OCI-M1 (cell line): Measurements from ENCODE around the gene FAM162A.
"Not testable (repeated sequence)": the region's sequence is repeated elsewhere in the genome, so short reads cannot be mapped to it uniquely, and the experiment has no call there.

Experiments used
- DNase-seq: peaks from one replicate; lab custom pipeline; 2025; lab: John Stamatoyannopoulos, UW

Gene FAM162A

DNA sequence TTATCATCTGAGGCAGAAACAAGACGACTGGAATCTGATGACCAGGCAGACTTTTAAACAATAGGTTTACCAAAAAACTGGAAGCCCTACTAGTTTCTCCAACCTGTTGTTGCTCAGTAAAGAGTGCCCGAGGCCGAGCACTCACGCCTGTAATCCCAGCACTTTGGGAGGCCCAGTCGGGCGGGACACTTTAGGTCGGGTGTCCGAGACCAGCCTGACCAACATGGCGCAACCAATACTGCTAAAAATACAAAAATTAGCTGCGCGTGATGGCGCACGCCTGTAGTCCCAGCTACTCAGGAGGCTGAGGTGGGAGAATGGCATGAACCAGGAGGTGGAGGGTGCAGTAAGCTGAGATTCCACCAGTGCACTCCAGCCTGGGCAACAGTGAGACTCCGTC is 33.0 kb downstream of the FAM162A start:
- no peak for DNase-seq

DNA sequence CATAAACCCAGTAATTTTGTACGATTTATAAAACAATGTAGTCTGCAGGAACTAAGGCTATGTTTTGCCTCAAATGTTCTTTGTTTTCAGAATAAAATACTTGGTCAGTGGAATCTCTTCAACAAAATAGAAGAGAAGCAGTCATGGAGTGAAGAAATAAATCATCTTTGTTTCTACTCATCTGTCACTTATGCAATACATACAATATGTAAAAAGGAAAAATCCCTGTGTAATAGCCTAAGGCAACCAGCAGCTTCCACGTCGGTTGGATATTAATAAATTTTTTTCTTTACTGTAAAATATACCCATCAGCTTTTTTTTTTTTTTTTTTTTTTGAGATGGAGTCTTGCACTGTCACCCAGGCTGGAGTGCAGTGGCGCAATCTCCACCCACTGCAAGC is 37.1 kb downstream of the FAM162A start:
- DNase-seq: no peak

DNA sequence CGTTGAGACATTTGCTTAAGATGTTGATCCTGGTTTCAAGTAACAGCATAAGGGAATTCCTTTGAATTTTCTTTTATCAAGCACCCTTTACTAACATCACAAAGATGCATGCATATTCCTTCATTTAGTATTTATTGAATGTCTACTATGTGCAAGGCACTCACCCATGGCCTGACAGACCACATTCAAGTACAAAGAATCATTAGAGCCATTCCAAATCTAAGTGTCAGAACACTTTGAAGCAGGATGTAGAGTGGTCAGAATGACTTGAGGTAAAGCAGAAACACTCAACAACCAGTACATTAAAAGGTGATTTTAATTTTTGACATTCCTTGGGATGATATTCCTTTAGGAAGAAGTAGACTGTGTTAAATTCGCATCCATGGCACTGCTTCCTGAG is 37.9 kb downstream of the FAM162A start:
- DNase-seq: no peak

DNA sequence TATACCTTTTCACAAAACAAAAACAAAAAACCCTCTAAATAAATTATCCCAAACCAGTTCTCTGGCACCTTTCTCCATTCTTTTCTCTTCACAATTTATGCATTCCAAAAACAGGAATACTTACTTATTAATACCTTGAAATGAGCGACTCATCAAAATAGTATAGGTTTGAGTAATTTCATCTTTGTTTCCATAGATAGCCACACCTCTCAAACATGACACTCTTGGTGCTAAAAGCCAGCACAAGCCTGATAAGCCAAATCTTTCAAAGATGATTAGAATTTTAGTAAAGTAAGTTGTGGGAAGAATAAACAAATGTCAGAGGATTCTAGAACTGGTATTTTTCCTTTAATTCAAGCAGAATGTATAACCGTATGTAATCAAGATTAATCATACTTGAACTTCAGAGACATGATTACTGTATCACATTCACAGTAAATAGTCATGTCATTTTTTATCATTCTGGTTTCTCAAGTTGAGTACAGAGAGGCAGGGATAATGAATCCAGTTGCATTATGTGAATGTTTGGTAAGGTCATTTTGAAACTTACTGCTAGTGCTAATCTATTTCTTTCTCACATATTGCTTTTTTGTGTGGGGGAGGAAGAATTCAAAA is 44.0 kb downstream of the FAM162A start:
- no peak for DNase-seq

DNA sequence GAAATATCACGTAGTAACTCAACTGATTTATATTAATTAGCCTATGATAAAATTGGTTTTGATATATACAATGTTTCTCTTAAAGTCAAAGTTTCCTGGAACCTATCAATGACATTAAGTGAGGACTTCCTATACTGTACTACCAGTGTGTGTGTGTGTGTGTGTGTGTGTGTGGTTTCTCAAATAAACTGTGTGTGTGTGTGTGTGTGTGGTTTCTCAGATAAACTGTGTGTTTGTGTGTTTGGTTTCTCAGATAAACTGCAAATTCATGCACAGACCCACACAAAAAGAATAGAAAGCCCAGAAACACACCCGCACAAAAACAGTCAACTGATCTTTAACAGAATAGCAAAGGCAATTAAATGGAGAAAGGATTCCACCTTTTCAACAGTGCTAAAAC is 46.4 kb downstream of the FAM162A start:
- DNase-seq: peak; percentile 15

DNA sequence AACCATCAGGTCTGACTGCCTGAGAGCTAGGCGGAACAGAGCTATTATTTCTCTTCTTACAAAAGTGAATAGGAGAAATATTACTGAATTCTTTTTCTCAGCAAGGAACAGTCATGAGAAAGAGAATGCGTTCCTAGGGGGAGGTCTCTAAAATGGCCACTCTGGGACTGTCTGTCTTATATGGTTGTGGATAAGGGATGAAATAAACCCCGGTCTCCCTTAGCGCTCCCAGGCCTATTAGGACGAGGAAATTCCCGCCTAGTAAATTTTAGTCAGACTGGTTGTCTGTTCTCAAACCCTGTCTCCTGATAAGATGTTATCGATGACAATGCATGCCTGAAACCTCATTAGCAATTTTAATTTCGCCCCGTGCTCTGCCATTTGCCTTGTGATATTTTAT is 52.0 kb downstream of the FAM162A start:
- no peak for DNase-seq

DNA sequence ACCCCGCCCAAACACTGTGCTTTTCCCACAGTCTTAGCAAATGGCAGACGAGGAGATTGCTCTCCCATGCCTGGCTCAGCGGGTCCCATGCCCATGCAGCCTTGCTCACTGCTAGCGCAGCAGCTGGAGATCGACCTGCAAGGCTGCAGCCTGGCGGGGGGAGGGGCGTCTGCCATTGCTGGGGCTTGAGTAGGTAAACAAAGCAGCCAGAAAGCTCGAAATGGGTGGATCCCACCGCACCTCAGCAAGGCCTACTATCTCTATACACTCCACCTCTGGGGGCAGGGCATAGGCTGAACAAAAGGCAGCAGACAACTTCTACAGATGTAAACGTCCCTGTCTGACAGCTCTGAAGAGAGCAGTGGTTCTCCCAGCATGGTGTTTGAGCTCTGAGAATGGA is 59.1 kb downstream of the FAM162A start:
- no peak for DNase-seq

DNA sequence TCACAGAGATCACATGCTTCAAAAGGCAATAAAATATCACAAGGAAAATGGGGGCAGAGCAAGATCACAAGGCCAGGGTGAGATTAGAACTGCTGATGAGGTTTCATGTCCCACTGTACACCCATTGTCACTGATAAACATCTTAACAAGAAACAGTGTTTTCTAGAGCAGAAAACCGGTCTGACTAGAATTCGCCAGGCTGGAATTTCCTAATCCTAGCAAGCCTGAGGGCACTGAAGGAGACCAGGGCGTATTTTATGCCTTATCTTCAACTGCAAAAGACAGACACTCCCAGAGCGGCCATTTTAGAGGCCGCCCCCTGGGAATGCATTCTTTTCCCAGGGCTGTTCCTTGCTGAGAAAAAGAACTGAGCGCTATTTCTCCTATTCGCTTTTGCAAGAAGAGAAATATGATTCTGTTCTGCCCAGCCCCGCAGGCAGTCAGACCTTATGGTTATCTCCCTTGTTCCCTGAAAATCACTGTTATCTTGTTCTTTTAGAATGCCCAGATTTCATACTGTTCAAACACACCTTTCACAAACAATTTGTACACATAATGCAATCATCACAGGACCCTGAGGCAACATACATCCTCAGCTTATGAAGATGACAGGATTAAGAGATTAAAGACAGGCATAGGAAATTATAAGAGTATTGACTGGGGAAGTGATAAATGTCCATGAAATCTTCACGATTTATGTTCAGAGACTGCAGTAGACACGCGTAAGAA is 59.9 kb downstream of the FAM162A start:
- not testable (repeated sequence) for DNase-seq

DNA sequence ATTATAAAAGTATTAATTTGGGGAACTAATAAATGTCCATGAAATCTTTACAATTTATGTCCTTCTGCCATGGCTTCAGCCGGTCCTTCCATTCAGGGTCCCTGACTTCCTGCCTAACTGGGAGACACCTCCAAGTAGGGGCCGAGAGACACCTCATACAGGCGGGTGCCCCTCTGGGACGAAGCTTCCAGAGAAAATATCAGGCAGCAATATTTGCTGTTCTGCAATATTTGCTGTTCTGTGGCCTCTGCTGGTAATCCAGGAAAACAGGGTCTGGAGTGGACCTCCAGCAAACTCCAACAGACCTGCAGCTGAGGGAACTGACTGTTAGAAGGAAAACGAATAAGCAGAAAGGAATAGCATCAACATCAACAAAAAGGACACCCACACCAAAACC is 60.5 kb downstream of the FAM162A start:
- not testable (repeated sequence) for DNase-seq

DNA sequence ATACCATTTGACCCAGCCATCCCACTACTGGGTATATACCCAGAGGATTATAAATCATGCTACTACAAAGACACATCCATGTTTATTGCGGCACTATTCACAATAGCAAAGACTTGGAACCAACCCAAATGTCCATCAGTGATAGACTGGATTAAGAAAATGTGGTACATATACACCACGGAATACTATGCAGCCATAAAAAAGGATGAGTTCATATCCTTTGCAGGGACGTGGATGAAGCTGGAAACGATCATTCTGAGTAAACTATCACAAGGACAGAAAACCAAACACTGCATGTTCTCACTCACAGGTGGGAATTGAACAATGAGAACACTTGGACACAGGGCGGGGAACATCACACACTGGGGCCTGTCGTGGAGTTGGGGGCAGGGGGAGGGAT is 64.2 kb downstream of the FAM162A start:
- DNase-seq: not testable (repeated sequence)

DNA sequence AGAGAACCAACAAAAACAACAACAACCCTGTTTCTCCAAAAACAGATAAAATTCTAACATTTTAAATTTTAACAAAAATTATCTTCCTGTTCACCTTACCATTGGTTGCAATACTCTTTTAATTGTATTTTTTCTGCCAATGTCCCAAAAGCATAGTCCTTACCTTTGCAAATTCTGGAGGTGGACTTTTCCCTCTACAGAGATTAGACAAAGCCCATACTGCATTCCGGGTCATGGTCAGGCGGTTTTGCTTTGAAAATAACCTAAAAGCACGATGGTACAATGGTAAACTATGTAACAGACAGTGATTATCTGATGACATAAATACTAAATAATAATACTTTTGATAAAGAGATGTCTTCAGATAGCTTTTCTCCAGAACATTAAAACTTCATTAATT is 67.4 kb downstream of the FAM162A start:
- no peak for DNase-seq

DNA sequence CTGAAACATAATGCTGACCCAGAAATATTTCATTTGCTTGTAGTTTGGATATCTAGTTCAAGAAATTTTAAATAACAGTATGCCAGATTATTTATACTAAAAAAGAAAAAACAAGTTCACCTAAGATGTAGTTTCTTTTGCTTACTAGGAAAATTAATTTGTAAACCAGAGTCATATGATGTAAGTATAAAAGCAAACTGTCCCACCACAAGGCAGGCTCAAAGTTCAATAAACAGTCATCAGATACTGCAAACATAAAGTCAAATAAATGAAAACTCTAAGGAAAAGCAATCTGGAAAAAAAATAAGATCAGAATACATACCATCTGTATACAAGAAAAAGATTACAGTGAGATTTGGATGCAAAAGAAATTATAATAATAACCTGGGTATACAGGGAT is 72.1 kb downstream of the FAM162A start:
- no peak for DNase-seq

DNA sequence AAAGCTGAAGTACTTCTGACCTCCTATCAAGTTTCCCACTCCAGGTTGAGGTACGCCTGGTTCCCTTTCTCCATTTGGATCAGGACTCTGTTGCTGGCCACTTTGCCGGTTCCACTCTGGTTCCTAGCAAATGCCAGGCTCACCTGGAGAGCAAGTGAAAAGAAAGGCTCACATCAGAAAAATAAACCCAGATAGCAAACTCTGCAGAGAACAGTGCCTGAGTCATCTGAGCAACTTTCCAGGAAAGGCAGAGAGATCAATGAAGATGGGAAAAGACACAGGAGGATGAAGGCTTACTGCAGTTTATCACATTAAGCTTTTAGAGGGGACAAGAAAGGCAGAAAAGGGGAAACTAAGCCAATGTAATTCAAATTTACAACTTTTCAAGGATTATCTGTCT is 73.7 kb downstream of the FAM162A start:
- no peak for DNase-seq

DNA sequence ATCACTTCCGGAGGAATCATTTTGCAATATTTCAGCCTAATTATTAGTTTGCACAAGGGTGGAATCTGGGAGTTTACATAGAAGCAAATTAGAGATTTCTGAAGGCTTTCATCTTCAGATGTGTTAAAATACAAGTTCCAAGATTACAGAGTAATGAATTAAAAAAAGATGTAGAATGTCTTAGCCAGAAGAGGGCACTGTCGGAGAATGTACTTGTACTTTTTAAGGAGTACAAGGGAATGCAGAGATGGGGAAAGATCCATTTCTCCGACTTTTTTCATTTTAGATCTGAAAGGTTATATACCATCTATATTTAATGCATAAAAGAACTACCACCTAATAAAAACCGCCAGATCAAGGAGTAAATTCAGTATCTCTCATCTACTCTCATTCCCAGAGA is 75.0 kb downstream of the FAM162A start:
- peak; percentile 46 for DNase-seq

DNA sequence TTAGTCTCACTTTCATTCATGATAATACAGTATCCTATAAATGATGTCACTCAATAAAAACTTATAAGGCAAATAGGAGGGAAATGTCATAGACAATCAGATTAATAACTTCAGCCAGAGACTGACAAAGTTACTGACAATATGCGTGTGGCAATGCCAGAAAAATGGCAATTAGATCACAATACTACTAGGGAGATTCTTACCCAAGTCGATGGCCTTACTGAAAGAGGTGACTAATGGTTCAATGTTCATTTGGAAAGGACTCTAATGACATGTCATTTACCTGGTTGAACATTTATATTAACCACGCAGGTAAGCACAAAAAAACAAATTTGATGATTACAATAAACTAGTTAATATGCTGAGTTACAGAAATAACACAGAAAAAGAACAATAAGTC is 77.8 kb downstream of the FAM162A start:
- DNase-seq: no peak
